ENCODE measurements around the gene IGSF21.

Gene IGSF21

DNA sequence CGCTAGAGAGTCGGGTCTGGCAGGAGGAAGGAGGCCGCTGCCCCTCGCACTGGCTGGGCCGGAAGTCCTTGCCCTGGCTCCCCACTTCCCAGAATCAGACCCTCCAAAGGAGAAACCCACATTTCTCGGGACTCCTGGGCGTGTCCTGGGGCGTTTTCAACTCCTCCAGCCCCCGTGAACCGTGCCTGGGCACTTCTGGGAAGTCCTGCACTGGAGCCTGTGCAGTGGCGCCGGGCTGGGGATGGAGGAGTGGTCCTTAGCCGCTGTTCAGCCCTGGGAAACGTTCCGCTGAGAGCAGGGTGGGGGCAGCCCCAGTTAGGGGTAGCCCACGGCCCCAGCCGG, 3.0 kb downstream of the IGSF21 start:
- no peak for DNase-seq (ENCODE audit: low read depth)
- TF ChIP-seq, protein P1, sequence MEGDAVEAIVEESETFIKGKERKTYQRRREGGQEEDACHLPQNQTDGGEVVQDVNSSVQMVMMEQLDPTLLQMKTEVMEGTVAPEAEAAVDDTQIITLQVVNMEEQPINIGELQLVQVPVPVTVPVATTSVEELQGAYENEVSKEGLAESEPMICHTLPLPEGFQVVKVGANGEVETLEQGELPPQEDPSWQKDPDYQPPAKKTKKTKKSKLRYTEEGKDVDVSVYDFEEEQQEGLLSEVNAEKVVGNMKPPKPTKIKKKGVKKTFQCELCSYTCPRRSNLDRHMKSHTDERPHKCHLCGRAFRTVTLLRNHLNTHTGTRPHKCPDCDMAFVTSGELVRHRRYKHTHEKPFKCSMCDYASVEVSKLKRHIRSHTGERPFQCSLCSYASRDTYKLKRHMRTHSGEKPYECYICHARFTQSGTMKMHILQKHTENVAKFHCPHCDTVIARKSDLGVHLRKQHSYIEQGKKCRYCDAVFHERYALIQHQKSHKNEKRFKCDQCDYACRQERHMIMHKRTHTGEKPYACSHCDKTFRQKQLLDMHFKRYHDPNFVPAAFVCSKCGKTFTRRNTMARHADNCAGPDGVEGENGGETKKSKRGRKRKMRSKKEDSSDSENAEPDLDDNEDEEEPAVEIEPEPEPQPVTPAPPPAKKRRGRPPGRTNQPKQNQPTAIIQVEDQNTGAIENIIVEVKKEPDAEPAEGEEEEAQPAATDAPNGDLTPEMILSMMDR (IDR thresholded peaks at IDR 0.05; ENCODE audit: control insufficient read depth, insufficient read depth, low read depth, low read length, missing control alignments) = no peak
- no peak overlapping the region for H3K4me3 ChIP-seq (ENCODE audit: control insufficient read depth, low read depth, low read length)

DNA sequence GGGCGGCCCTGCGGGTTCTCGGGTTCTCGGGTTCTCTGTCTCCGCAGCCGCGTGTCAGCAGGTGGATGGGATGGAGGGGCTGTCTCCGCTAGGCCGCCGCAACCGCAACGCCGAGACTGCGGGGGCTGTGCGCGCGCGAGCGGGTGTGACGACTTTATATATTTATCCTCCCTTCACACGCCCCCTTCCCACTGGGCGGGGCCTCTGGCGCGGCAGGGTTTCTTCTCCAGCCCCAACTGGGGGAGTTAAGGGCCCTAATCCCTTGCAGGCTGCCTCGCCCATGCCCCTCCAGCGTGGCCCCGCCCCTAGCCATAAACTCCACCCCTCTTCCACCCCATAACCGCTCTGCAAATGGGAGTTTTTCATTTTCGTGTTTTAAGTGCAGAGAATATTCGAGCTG, 3.4 kb downstream of the IGSF21 start:
- no peak for DNase-seq (ENCODE audit: low read depth)
- H3K4me3 ChIP-seq (ENCODE audit: control insufficient read depth, low read depth, low read length) = no peak overlapping the region

DNA sequence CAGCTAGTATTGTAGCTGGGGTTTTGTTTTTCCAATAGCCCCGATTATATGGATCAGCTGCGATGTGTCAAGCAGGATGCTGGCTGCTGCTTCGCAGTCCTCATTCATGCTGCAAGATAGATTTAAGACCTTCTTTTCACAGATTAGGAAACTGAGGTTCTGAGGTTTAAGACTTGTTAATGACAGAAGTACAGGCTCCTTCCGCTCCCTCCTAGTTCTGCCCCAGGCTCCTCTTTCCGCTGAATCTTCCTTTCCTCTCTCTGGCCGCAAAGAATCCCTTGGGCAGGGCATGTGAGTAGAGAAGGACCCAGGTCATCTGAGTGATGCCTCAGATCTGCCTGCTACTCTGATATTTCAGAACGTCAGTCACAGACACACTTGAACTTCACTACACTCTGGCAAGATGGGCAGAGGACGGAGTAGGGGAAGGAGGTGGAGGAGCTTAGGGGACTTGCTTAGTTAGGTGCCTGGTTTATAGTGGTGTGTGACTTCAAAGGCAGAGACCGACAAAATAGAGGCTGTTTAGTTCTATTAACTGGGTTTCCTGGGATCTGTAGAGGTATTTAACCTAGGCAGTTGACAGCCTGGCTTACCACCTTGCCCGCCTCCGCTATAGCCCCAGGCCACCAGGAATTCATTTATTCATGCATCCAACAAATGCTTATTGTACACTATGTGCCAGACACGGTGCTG, 4.2 kb downstream of the IGSF21 start:
- TF ChIP-seq, protein P1 (IDR thresholded peaks at IDR 0.05; ENCODE audit: control insufficient read depth, insufficient read depth, low read depth, low read length, missing control alignments) = no peak
- H3K4me3 ChIP-seq (ENCODE audit: control insufficient read depth, low read depth, low read length) = no peak overlapping the region
- no peak for DNase-seq (ENCODE audit: low read depth)

More for the DNA sequence above, 3.4 kb downstream of the IGSF21 start:
- TF ChIP-seq, protein P1 (IDR thresholded peaks at IDR 0.05; ENCODE audit: control insufficient read depth, insufficient read depth, low read depth, low read length, missing control alignments) = no peak

DNA sequence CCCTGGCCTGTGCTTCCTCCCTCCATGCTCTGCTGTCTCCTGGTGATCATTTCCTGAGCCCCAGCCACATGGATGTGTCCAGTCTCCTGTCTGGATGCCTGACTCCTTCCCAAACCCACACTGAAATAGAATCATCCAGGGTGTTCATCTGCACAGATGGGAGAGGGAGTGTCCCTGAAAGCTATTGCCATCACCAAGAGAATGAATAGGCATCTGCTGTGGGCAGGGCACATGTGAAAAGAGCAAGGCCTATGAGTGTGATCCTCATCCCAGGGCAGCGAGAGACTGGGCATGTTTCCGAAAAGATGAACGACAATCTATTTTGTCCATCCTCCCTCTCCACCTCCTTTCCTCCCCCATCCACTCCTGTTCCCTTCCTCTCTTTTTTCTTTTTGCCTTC, 5.0 kb downstream of the IGSF21 start:
- TF ChIP-seq, protein P1 (IDR thresholded peaks at IDR 0.05; ENCODE audit: control insufficient read depth, insufficient read depth, low read depth, low read length, missing control alignments) = no peak
- no peak for DNase-seq (ENCODE audit: low read depth)
- no peak overlapping the region for H3K4me3 ChIP-seq (ENCODE audit: control insufficient read depth, low read depth, low read length)

DNA sequence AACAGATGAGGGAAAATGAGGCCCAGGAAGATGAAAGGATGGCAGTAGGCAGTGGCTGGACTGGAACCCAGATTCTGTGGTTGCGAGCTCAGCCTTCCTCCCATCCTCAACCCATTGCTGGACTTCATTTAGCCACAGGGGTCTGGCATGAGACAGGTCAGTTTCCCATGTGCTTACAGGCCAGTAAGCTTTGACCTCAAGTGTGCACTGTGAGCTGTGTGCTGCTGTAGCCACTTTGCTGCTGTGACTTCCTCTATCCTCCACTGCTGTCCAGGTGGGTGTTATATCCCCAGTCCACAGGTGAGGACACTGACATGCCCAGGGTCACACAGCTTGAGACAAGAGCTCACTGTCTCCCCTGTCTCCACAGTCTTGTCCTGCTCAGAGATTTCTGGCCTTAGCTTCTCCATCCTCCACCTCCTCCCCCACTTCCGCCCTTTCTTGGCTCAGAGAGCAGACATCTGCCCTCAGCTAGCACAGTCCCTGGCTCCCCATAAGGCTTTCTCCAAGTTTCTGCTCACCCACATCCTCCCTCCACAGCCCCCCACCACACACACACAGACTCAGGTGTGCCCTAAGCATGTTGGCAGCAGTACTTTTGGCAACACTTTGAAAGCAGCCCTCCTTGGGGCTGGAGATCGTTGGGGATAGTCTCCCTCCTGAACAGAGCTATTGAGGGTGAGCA, 7.3 kb downstream of the IGSF21 start:
- TF ChIP-seq, protein P1 (IDR thresholded peaks at IDR 0.05; ENCODE audit: control insufficient read depth, insufficient read depth, low read depth, low read length, missing control alignments) = no peak
- no peak for DNase-seq (ENCODE audit: low read depth)
- no peak overlapping the region for H3K4me3 ChIP-seq (ENCODE audit: control insufficient read depth, low read depth, low read length)

DNA sequence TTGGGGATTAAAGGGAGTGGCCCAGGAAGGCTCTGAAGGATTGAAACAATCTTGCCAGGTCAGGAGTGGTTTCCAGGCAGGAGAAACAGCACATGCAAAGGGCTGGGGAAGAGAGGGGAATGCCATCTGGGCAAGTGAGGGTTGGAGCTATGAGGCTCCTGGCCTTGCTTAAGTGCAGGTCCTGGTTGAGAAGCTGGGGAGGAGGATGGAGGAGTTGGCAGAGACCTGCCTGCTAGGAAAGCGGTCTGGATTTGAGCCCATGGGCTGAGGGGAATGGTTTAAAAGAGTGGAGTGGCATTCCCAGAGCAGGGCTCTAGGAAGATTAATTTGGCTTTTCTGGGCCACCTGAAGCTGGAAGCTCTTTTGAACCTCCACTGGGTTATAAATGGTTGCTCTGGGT, 9.2 kb downstream of the IGSF21 start:
- no peak overlapping the region for H3K4me3 ChIP-seq (ENCODE audit: control insufficient read depth, low read depth, low read length)
- TF ChIP-seq, protein P1 (IDR thresholded peaks at IDR 0.05; ENCODE audit: control insufficient read depth, insufficient read depth, low read depth, low read length, missing control alignments) = no peak
- DNase-seq (ENCODE audit: low read depth) = no peak

Measured in AG09309 (cell line).